Measurements from ENCODE around the gene OR5H15.
"Not testable (repeated sequence)": the region's sequence is repeated elsewhere in the genome, so short reads cannot be mapped to it uniquely, and the experiment has no call there.

The OR5H15 gene

GRCh38 chr3:98166396-98166795, at the start of gene OR5H15:
Gene OR5H15, plus strand, starts transcription at chr3:98166696. Its CDS starts 2,004 bp downstream, at chr3:98168700.
- no peak for DNase-seq

DNA sequence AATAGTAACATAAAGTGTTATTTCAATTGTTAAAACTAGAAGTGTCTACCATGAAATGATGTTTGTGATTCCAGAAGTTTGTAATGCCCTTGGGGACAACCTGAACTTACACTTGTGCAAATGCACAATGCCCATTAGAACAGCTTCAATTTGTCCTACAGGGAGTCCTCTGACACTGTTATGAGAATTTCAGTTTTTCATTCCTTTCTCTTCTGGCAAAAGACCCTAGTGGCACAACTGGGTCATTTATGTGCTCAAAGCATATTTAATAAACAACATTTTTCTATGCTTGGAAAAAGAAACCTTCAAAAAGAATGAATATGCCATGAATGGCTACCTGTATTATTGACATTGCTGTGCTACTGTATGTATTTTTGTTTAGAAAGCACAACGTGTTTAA, 36.1 kb upstream of the OR5H15 start, which contains the start of gene OR5H1:
Gene OR5H1, plus strand, starts transcription at position 301 of the 400 bp plus-strand sequence. CDS start 1,977 bp downstream, outside the sequence.
- no peak for DNase-seq

DNA sequence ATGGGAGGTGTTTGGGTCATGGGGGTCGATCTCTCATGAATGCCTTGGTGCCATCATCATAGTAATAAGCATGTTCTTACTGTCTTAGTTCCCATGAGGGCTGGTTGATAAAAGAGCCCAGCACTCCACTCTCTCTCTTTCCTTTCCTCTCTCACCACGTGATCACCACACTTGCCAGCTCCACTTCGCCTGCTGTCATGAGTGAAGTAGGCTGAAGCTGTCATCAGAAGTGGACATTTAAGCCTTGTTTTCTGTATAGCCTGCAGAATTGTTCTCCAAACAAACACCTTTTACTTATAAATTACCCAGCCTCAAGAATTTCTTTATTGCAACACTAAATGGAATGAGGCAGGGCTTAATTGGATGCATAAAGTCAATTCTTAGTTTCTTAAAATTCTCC, 29.9 kb upstream of the OR5H15 start:
- no peak for DNase-seq

- DNase-seq: not testable (repeated sequence)
Observed at GRCh38 chr3:98137826-98138557, 28.5 kb upstream of the OR5H15 start.

DNA sequence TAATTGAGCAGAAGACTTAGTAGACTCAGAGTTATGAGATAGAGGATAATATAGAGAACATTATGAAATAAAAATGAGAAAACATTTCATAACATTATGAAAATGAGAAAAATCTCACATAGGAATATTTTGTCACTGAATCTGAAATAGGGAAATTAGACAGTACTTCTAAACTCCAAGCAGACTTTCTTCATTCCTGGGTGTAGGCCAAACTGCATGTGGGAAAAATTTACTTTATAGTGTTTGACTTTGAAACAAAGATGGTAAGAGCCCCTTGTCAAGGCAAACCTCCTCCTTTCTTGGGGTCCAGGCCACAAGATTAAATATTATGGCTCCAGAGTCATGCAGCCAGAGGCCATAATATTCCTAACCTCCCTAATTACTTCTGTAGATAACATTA, 26.0 kb upstream of the OR5H15 start:
- DNase-seq: no peak

DNA sequence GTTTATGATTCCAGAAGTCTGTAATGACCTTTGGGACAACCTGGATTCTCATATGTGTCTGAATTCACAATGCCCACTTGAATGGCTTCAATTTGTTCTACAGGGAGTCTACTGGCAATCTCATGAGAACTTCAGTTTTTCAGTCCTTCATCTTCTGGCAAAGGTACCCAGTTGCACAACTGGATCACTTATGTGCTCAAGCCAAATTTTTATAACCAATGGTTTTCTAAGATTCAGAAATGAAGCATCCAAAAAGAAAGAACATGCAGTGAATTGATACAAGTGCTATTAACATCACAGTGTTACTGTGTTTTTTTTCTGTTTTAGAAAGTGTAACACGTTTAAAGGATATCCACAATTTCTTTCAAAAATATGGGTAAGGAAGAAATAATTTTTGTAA, 19.3 kb upstream of the OR5H15 start, which contains the start of gene OR5H14:
Gene OR5H14, plus strand, starts transcription at position 301 of the 400 bp plus-strand sequence. CDS start 1,907 bp downstream, outside the sequence.
- no peak for DNase-seq

GRCh38 chr3:98148751-98149150, 17.7 kb upstream of the OR5H15 start:
- no peak for DNase-seq

DNA sequence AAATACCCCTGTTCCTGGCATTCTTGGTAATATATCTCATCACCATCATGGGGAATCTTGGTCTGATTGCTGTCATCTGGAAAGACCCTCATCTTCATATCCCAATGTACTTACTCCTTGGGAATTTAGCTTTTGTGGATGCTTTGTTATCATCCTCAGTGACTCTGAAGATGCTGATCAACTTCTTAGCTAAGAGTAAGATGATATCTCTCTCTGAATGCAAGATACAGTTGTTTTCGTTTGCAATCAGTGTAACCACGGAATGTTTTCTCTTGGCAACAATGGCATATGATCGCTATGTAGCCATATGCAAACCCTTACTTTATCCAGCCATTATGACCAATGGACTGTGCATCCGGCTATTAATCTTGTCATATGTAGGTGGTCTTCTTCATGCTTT, 17.0 kb upstream of the OR5H15 start:
- DNase-seq: not testable (repeated sequence)

GRCh38 chr3:98151241-98151640, 15.3 kb upstream of the OR5H15 start:
- no peak for DNase-seq

DNA sequence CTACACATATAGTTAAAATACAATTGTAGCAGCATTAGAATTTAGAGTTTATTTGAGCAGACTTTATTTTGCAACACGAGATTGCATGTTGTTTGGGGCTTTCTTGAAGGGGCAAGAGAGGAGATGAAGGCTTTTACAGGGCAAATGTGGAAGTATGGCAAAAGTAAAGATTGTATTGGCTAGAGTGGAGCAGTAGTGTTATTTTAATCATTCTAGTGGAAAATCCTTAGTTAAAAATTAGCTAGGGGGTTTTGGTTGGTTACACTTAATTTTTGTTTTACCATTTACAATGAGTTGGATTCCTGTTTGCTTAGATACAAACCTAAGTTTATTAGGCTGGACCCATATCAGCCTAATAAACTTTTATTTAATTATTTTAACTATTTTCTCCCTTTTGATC, 4.6 kb downstream of the OR5H15 start:
- DNase-seq: no peak

DNA sequence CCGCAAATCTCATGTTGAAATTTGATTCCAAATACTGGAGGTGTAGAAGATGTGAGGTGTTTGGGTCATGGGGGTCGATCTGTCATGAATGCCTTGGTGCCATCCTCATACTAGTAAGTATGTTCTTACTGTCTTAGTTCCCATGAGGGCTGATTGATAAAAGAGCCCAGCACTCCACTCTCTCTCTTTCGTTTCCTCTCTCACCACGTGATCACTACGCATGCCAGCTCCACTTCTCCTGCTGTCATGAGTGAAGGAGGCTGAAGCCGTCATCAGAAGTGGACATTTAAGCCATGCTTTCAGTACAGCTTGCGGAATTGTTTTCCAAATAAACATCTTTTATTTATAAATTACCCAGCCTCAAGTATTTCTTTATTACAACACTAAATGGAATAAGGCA, 6.1 kb downstream of the OR5H15 start:
- DNase-seq: no peak

DNA sequence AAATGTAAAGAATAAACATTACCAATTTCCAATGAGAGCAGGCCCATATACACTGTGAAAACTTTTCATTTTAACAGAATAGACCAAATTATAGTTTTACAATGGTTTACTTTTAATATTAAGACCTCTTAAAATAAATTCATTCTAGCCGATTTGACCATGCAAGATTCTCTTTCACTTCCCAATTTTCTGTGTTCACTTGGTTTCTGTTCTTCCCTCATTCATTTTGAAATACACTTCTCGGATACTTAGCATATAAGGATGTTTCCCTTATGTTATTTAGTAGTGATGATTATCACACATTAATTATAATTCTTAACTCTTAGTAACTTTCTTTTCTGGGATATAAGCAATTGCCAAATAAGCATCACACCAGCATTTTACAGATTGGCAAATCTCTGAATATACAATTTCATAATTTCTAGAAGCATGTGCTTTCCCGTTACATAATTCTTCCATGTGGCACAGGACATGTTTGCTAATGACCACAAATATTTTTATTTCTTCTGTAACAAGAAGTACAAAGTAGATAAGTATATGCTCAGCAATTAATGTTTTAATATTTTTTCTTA, 13.9 kb downstream of the OR5H15 start:
- no peak for DNase-seq

GRCh38 chr3:98182196-98182595, 15.7 kb downstream of the OR5H15 start:
- DNase-seq: no peak

DNA sequence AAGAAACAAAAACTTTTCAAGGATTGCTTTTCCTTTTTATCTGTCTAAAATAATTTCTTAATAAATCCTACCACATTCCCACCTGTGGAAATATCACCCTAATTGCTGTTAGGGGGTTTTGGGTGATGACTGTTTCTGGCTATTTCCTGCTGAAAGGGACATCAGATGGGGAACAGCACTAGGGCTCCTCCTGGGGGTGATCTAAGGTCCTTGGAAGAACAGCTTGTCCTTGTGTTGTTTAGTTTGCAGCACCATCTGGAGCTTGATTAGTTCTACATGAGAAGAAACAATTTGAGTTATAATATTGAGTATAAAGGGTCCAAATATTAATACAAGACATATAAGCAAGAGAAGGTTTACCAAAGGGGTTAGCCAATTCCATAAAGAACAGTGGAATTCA, 18.7 kb downstream of the OR5H15 start:
- no peak for DNase-seq

GRCh38 chr3:98188545-98188944, 22.0 kb downstream of the OR5H15 start:
- no peak for DNase-seq

- not testable (repeated sequence) for DNase-seq
Observed at GRCh38 chr3:98190911-98191310, 24.4 kb downstream of the OR5H15 start.

GRCh38 chr3:98196293-98196692, 29.8 kb downstream of the OR5H15 start:
- not testable (repeated sequence) for DNase-seq

- no peak for DNase-seq
Observed at GRCh38 chr3:98199020-98199419, 32.5 kb downstream of the OR5H15 start.

- DNase-seq: no peak
Observed at GRCh38 chr3:98209244-98209643, 42.7 kb downstream of the OR5H15 start.

DNA sequence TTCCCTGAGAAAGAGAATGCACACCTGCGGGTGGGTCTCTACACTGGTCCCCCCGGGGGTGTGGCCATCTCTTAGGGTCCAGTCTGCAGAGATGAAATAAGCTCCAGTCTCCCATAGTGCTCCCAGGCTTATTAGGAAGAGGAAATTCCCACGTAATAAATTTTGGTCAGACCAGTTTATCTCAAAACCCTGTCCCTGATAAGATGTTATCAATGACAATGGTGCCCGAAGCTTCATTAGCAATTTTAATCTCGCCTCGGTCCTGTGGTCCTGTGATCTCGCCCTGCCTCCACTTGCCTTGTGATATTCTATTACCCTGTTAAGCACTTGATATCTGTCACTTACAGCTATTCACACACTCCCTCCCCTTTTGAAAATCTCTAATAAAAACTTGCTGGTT, 46.8 kb downstream of the OR5H15 start:
- DNase-seq: no peak

- DNase-seq: no peak
Observed at GRCh38 chr3:98215051-98215450, 48.6 kb downstream of the OR5H15 start.
